KBM-7 (cell line): ENCODE data around the gene DDX20.
A peak's percentile ranks its signal among the peaks of the same experiment; 100 is the strongest.

ENCODE experiments used
- DNase-seq: peaks from one replicate; pipeline ENCODE4 v3.0.0-alpha.2; 2015
- in situ Hi-C: fragments of 300-500 bp; cut with MboI; formaldehyde crosslinking; loops from 2 replicates; pipeline ENCODE4 v1.14.3; 2020; ENCODE audit warnings: low sequenced_read_pairs, low pct_unique_long_range_greater_than_20kb, mixed read lengths

DDX20 gene

DNA sequence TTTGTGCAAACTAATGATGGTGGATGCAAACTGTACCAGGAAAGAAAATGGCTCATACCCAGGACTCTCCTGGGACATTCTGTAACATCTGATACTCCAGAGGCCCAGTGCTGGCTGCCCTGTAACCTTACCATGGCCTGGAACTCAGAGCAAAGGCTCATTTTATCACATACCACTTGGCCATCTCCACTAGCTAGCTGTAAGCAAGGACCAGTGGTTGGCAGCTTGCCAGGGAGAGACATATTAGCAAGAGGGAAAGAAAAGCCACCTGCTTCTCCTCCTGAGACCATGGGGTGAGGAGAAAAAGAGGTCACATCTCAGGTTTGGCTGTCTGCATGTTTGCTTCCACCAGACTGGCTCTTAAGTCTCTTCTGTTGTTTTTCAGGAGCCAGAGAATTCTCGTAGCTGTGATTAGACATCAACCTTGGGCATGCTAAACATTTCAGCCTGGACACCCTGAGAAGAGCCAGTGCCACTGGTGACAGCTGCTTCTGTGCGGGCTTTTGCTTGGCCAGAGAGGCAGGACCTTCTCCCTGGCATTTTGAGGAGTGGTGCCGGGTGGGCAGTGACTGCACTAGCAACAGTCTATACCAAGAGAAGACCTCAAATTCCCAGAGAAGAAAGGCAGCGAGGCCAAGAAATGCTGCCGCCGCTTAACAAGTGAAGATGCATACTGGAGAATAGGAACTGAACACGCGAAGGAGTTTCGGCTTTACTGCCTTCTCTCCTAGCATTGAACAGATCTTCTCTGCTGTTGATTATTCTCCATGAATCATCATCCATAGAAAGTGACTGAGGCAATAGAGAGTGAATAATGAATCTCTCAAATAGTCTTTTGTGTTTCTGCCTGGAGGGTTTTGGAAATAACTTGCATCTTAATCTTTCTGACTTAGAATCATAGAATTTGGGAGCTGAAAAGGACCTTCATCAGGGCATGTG, 9.8 kb upstream of the DDX20 start:
- DNase-seq, result no peak
- in situ Hi-C loops, result no loop called here

DNA sequence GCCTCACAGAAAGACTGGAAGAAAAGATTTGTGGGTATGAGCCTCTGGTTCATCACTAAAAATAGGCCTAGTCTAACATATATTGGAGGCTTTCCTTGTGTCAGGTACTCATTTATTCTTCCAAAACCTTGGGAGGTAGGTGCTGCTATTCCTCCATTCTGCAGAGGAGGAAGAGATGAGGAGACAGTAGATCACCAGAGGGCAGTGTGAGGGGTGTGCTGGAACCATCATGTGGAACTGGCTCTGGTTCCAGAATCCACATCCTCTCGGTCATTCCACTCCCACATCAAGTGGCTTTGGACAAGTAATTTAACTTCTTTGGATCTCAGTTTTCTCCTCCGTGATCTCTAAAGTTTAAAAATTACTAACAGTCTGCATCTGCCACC, 9.1 kb upstream of the DDX20 start:
- no peak for DNase-seq
- in situ Hi-C loops, result no loop called here

DNA sequence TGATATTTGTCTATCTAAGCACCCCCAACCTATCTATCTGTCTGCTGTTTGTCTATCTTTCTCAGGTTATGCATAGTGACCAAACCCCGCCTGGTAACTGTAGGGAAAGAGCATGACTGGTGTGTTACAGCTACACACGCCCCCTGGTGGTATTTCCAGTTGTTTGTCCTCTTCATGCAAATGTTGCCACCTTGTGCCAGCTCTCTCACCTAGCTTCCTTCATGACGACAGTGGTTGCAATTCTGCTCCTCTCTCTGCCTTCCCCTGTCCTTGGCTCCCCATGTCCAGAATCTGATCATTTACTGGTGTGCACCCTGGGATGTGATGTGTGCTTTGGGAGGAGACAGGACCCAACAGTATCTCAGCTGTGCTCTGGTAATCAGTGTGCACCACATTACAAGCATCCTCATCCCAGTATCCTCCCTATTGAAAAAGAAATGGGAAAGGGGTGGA, 8.4 kb upstream of the DDX20 start:
- in situ Hi-C loops, result no loop called here
- DNase-seq, result peak; percentile 76

GRCh38 chr1:111747947-111748346, 7.8 kb upstream of the DDX20 start:
- in situ Hi-C loops, result no loop called here
- no peak for DNase-seq

- no peak for DNase-seq
- in situ Hi-C loops, result no loop called here
Observed at GRCh38 chr1:111749628-111750027, 6.1 kb upstream of the DDX20 start.

DNA sequence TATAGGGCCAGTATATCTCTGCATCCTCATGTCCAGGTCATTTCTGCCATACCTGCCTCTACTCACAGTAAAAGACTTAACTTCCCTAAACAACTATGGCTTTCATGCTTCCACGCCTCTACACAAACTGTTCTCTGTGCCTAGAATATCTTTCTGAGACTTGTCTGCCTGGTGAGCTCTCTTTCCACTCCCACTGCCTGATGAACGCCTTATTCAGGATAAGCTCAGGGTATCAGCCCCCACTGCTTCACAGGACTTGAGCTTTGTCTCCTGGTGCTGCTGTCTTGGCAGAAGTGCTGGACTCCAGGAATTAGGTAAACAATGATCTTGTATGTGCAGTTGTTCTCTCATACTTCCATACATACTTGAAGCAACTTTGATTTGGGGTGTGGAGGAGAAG, 4.8 kb upstream of the DDX20 start:
- in situ Hi-C loops, result no loop called here

GRCh38 chr1:111751906-111752575, 3.7 kb upstream of the DDX20 start:
- in situ Hi-C loops, result no loop called here
- DNase-seq, result no peak

More for the DNA sequence above, 4.8 kb upstream of the DDX20 start:
- DNase-seq, result no peak

DNA sequence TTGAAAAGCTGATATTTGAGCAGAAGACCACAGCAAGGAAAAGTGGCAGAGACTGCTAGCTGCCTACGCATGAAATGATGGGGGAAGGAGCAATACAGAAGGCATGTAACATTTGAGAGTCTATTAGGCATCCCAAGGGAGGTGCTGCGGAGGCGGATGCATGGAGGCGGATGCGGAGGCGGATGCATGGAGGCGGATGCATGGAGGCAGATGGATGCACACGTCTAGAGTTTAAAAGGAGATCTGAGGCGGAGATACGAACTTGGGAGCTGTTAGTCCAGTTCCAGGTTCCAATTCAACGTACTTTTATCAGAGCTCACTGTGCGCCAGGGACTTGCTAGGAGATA, 744 bp upstream of the DDX20 start:
- DNase-seq, result no peak
- in situ Hi-C loops, result no loop called here

DNA sequence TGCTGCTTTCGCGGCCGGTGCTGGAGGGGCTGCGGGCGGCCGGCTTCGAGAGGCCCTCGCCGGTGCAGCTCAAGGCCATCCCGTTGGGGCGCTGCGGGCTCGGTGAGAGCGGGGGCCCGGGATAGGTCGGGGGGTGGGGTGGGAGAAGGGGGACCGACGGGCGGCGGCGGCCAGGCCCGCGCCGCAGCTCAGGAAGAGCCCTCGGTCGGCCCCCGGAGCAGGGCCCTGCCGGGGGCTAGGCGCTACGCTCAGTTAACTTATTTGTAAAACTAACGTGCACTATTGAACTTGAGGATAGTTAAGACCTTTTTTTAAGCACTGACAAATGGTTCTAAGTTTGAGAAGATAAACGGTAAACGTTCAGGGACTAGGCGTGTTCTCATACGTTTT, 418 bp downstream of the DDX20 start:
- in situ Hi-C loops, result no loop called here
- no peak for DNase-seq

GRCh38 chr1:111758373-111758772, 2.7 kb downstream of the DDX20 start:
- in situ Hi-C loops, result no loop called here
- peak; percentile 53 for DNase-seq

DNA sequence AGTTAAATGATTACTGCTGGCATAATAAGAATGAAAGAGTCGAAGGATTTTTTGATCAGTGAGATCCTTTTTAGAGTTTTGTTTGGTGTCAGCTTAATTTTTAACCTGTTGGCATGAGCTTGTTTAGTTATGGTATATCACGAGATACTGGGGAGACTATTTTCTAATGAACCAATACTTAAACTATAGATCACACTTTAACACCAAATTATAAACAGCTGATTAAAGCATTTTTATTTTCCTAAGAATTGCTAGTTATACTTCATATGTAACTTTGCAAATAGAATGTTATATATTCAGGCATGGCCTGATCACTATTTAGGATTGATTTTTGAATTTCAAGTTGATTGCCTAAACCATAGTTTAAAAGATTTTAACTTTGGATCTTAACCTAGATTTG, 6.0 kb downstream of the DDX20 start:
- in situ Hi-C loops, result loop anchor here (10.0 kb wide), 1 partner anchor 537 kb away; the partner anchor contains the start of gene CHI3L2

DNA sequence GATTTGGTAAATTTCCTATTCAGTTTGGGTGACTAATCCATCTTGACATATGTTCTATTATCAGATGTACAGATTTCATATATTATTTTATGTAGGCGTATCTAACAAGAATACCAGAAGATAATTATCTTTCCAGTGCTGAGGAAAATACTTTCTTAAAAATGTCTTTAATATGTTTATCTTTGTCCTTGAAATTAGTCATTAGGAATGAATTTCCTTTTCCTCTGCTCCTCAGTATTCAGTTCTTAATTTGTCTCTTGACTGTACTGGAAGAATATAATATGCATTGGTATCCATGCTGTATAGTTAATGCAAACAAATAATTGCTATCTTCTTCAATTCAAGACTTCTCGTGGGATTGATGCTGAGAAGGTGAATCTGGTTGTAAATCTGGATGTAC, 6.6 kb downstream of the DDX20 start:
- no peak for DNase-seq
- in situ Hi-C loops, result loop anchor here (10.0 kb wide), 1 partner anchor 538 kb away; the partner anchor contains the start of gene CHI3L2

More for the DNA sequence above, 6.0 kb downstream of the DDX20 start:
- no peak for DNase-seq

GRCh38 chr1:111768023-111768422, 12.3 kb downstream of the DDX20 start:
- DNase-seq, result no peak
- in situ Hi-C loops, result loop anchor here (10.0 kb wide), 1 partner anchor 543 kb away; the partner anchor contains the start of gene CHI3L2

DNA sequence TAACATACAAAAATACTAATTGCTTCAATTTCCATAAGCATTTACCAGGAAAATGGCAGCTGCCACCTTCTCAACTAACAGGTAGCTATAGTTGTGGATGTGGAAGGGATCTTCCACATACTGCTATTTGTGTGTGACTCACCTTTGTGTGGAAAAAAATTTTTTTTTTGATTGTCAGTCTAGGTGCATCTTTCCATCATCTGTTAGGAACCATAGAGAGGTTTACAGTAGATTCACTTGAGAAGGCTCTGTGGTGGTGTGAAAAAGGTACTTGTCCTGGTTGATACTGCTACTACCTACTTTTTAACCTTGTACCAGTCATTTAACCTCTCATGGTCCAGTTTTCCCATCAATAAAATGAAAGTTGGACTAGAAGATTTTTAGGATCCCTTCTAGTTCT, 12.9 kb downstream of the DDX20 start:
- in situ Hi-C loops, result loop anchor here (10.0 kb wide), 1 partner anchor 544 kb away; the partner anchor contains the start of gene CHI3L2
- no peak for DNase-seq

DNA sequence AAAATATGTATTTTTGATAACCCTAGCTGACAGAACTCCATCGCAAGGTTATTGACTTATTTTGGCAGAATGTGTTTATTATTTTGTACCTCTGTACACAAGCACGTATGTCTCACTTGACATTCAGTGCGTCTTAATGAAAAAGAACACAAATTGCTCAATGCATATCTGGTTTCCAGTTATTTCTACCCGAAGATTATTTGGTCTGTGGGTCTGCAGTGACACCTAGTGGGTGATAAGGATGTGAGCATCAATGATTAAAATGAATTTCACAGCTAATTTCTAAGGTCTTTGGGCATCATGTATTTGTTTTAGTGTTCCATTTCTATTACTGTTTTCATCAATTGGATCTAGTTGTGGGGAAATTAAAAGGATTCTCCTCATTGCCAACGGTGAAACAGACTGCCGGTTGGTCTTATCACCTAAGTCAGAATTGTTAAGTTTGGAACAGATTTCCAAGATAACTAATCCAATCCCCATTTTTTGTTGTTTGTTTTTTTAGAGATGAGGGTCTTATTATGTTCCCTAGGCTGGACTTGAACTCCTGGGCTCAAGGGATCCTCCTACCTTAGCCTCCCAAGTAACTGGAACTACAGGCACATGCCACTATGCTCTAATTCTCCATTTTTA, 13.9 kb downstream of the DDX20 start:
- peak; percentile 50 for DNase-seq
- in situ Hi-C loops, result loop anchor here (10.0 kb wide), 1 partner anchor 545 kb away; the partner anchor contains the start of gene CHI3L2

DNA sequence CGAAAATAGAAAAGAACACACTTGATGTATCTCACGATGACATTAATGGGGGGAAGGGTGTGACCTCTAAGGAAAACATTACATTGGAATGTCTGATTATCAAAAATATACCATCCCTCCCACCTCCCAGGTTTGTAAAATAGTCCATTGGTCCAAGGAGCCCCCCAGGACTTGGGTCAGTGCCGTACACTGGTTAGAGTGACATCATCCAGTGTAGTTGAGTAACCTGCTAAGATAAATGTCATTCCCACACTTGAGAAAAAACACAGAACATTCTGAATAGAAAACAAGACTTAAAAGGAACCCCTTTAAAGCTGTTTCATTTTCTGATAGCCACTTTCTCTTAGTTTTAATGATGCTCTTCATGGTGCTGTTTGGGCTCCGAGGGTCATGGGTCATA, 15.2 kb downstream of the DDX20 start:
- DNase-seq, result no peak
- in situ Hi-C loops, result no loop called here

DNA sequence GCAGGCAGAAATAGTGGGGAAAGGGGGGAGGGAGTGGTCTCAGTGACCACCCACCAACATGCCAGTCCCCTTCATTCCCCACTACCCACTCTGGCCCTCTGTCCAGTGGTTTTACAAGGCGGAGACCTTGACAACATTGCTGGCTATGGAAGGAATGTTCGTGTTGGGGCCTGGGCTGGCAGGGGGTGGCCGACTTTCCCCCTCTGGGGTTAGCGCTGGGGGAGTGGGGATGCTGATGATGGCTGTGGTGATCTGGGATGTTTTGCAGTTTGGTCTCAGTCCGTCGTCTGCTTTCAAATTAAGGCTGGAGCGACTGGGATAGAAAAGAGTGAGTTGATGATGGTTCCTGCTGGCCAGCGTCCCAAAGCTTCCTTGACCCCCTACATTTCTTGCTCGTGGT, 20.3 kb downstream of the DDX20 start:
- in situ Hi-C loops, result no loop called here

GRCh38 chr1:111776391-111776790, 20.7 kb downstream of the DDX20 start:
- no peak for DNase-seq
- in situ Hi-C loops, result no loop called here

More for the DNA sequence above, 20.3 kb downstream of the DDX20 start:
- DNase-seq, result no peak

- DNase-seq, result no peak
- in situ Hi-C loops, result no loop called here
Observed at GRCh38 chr1:111776861-111777260, 21.2 kb downstream of the DDX20 start.

GRCh38 chr1:111777301-111777700, 21.6 kb downstream of the DDX20 start:
- no peak for DNase-seq
- in situ Hi-C loops, result no loop called here
